ENCODE measurements around the gene ANXA9.

ANXA9 gene, protein sequence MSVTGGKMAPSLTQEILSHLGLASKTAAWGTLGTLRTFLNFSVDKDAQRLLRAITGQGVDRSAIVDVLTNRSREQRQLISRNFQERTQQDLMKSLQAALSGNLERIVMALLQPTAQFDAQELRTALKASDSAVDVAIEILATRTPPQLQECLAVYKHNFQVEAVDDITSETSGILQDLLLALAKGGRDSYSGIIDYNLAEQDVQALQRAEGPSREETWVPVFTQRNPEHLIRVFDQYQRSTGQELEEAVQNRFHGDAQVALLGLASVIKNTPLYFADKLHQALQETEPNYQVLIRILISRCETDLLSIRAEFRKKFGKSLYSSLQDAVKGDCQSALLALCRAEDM

DNA sequence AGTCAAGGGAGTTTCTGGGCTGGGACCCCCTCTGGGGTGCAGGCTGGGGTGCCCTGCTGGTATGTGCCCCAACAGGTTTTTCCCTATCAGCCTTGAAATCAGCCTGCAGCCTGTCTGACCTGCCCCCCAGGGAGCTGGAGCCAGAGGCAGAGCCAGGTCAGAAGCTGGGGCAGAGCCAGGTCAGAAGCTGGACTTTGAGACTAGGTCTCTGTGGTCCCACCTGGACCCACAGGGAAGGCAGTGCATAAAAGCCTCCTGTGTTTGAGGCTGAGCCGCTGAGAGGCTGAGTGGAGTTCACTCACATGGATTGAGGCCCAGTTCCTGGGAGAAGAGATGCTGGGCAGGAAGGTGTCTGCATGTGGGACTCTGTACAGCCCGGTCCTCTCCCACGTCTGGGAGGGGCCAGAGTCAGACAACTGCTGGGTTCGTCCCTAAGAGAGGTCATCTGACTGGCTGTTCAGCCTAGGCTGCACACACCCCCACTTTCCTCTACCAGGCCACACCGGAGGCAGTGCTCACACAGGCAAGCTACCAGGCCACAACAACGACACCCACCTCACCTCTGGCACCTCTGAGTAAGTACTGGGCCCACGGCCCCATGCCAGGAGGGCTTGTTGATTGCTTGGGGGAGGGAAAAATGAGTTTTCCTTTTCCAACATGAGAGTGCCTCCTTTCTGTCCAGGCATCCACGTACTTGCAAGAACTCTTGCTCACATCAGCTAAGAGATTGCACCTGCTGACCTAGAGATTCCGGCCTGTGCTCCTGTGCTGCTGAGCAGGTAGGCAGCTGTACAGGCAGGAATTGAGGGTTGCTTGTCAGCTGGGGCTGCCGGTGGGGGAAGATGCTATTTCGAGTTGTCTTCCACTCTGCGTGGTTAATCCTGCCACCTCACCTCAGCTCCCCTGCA lies at the start of gene ANXA9:
Gene ANXA9, plus strand, starts transcription at position 488 of the 908 bp plus-strand sequence. CDS start 814 bp downstream, outside the sequence.
- no peak for ATAC-seq

DNA sequence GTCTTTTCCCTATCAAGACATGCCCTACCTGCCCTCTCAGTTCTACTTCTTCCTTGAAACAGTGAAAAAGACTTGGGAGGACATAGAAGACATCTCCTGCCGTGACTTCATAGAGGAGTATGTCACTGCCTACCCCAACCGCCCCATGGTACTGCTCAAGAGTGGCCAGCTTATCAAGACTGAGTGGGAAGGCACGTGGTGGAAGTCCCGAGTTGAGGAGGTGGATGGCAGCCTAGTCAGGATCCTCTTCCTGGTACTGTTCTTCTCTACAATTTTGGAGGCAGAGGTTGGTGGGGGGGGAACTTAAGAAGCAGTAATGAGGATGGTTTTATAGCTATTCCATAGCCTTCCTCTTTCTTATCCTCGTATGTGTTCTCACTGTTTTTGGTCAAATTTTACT lies 37.2 kb upstream of the ANXA9 start:
- ATAC-seq = no peak

DNA sequence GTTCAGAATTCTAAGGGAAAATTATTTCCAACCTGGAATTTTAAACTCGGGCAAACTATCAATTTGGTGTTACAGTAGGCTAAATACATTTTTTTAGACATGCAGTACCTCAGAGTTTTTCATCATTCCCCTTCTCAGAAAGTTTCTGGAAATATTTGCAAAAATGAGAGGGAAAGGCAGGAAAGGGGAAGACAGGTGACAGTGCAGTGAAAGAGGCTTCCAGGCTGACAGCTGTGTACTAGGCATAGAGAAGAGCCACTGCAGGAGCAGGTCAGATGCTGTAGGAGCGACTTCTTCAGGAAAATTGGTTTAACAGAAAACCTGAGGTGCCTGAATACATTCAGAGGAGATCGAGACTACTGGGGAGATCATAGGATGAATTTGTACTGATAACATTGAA lies 27.4 kb upstream of the ANXA9 start:
- ATAC-seq = no peak

DNA sequence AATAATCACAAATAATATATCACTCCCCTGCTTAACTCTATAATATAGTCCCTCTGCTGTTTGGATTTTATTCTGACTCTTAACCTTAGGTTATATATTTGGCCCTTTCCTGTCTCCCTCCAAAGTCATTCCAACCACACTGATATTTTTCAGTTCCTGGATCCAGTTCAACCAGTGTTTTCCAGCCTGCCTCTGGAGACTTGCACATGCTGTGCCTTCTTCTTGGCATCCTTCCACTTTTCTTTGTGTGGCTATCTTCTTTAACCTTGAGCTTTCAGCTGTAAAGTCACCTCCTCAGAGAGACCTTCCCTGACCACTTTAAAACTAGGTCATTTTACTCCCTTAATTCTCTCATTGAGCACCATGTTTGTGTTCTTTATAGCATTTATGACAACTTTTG lies 26.8 kb upstream of the ANXA9 start:
- ATAC-seq = no peak

DNA sequence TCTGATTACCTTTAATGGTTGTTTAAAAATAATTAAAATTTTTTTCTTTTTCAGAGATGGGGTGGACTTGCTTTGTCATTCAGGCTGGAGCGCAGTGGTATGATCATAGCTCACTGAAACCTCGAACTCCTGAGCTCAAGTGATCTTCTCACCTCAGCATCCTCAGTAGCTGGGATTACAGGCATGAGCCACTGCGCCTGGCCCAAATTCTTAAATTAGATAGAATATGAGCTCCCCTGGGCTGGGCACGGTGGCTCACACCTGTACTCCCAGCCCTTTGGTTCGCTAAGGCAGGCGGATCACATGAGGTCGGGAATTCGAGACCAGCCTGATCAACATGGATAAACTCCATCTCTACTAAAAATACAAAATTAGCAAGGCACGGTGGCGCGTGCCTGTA lies 24.4 kb upstream of the ANXA9 start:
- ATAC-seq = no peak

DNA sequence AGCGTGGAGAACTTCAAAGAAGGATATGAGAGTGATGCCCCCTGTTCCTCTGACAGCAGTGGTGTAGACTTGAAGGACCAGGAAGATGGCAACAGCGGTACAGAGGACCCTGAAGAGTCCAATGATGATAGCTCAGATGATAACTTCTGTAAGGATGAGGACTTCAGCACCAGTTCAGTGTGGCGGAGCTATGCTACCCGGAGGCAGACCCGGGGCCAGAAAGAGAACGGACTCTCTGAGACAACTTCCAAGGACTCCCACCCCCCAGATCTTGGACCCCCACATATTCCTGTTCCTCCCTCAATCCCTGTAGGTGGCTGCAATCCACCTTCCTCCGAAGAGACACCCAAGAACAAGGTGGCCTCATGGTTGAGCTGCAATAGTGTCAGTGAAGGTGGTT lies 21.4 kb upstream of the ANXA9 start:
- ATAC-seq = no peak

DNA sequence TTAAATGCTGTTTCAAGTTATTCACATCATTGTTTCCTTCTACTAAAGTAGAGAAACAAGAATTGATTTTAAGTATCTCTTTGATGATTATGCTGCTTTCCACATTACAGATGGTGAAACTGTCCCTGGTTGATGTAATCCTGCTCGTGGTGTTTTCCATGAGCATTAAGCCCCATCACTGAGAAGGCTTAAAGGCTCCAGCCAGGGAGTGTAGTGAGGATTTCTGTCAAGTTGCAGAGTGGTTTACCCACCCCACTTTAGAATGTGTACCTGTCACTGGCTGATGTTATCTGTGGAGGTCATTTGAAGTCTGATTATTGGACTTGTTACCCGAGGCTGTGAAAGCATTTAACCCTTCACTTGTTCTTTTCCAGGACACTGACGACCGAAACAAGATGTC lies 20.3 kb upstream of the ANXA9 start:
- no peak for ATAC-seq

DNA sequence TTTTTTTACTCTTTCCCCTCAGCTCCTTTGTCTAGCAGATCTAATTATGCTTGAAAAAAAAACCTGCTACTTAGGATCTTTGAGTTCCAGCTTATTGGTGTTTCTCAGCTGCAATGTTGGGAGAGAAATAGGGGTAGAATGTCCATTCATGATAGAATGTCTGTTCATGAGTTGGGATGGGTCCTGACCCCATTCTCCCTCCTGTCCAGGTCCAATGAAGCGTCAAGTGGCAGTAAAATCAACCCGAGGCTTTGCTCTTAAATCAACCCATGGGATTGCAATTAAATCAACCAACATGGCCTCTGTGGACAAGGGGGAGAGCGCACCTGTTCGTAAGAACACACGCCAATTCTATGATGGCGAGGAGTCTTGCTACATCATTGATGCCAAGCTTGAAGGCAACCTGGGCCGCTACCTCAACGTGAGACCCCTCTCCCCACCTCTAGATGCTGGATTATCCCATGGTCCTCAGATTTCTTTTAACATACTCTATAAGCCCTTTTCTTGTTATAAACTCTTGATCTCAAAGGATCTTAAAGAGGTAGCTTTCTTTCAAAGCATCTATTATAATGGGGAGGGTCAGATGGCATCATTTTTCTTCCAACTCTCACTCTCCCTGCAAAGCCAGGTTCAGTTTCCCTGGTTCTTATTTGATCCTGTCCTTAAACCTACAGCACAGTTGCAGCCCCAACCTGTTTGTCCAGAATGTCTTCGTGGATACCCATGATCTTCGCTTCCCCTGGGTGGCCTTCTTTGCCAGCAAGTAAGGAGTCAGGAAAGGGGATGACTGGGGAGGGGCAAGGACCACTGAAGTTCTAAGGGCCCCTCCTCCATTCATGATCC lies 18.6 kb upstream of the ANXA9 start:
- no peak for ATAC-seq

DNA sequence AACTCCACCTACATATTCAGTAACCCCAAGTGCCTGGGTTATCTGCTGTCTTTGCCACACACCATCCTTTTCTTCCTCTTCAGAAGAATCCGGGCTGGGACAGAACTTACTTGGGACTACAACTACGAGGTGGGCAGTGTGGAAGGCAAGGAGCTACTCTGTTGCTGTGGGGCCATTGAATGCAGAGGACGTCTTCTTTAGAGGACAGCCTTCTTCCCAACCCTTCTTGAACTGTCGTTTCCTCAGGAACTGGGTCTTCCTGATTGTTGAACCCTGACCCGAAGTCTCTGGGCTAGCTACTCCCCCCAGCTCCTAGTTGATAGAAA lies 18.0 kb upstream of the ANXA9 start:
- ATAC-seq = no peak

DNA sequence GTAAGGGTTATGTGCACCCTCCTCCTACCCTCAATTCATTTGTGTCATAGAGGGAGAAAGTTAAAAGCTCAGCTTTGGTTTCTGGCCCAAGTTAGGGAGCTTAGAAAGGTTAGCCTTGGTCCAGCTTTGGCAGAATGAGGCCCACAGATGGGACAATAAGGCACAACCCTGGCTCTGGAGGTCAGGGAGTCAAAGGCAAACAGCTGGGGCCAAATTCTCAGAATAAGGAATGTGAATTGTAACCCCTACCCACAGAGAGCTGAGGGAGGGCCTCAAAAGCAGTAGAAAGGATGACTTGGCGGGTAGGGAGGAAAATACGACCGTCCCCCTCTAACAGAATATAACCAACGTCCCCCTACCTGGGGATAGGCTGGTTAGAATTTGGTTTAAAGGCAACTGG lies 16.5 kb upstream of the ANXA9 start:
- no peak for ATAC-seq

DNA sequence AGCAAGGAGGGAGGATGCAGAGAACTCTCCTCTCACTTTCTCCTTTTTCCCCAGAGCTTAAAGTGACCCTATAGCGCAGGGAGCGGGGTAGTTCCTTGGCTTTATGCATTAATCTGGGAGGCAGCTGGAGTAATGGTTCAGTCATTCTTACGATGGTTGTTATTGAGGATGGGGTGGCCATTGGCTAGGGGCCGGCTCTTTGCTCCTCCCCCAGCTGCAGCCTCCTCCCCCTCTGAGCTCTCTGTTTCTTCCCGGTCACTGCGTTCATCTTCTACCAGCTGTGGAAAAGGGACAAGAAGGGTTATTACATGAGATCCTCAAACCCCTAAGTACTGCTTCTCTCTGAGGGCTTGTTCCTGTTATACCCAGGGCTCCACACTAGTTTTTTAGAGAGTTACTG lies 16.1 kb upstream of the ANXA9 start:
- no peak for ATAC-seq

DNA sequence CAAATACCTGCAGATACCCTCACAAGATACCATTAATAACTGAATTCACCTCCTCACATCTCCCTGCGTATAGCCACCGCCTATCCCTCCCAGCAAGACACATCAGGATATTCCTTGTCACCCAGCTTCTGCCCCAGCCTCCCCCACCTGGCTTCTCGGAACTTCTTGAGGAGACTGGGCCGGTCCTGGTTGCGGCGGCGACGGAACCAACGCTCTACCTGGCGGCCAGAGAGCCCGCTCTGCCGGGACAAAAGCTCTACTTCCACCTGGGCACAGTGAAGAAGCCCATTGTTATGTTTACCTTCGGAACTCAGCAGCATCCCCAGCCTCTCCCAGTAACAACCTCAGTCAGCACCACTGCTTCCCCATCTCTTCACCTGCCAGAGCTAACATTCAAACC lies 14.2 kb upstream of the ANXA9 start:
- no peak for ATAC-seq

DNA sequence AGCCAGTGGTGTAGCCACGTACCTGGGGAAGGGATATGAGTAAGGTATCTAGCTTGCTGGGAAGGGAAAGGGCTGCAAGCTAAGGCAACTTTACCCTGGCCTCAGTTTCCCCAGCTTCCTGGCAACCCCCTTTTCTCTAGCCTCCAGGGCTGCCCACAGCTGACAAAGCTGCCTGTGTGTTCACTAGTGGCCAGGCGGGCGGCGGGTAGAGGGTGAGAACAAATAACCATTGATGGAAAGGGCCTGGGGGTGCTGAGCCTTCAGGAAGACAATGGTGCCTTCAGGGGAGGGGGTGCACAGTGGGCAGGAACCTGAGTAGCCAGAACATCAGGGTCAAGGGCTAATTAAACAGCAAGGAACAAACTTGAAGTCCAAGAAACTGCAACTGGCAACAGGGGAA lies 13.6 kb upstream of the ANXA9 start:
- no peak for ATAC-seq

DNA sequence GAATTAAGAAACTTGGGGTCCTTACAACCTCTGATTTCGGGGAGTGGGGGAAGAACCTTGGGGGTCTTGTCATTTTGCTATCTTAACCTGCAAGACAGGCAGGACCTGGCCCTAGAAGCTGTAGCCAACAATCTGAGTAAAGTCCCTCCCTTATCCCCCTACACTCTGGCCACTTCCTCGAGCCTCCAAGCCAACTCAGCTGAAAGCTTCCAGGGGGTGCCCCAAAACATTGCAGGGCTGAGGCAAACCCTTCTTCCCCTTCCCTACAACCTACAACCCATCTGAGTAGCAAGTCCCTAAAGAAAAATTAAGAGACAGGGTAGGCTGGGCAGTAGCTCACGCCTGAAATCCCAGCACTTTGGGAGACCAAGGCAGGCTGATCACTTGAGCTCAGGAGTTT lies 12.5 kb upstream of the ANXA9 start:
- ATAC-seq = no peak

DNA sequence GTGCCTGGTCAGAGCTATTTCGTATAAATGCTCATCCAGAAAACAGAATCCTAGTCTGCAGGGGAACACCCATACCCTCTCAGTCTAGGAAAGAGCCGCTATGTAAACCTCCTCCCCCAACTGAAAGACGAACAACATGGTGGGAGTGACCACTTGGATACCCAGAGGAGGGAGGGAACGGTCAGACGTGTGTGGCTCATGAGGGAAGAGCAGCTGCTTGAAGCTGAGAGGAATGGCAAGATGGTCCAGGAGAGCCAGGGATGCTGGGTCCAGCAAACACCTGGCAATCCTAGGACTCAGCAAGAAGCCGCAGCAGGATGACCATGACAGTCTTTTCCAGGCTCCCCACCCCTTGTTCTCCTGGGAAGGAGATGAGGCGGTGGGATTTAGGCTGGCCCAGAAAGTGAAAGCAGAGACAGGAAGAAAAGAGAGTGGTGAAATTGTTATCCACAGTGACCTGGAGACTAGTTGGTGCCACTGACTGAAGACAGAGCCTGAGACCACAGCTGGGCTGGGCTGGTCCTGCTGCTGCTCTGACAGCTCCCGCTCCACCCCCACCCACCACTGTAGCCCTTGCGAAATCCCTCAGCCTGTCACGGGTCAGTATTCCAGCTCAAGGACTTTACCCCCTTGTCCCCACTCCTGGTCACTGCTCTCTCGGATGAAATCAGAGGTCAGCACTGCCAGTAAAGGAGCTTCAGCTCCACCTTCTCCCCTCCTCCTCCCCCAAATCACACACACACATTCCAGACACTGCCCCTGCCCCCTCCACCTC lies 11.1 kb upstream of the ANXA9 start:
- no peak for ATAC-seq

DNA sequence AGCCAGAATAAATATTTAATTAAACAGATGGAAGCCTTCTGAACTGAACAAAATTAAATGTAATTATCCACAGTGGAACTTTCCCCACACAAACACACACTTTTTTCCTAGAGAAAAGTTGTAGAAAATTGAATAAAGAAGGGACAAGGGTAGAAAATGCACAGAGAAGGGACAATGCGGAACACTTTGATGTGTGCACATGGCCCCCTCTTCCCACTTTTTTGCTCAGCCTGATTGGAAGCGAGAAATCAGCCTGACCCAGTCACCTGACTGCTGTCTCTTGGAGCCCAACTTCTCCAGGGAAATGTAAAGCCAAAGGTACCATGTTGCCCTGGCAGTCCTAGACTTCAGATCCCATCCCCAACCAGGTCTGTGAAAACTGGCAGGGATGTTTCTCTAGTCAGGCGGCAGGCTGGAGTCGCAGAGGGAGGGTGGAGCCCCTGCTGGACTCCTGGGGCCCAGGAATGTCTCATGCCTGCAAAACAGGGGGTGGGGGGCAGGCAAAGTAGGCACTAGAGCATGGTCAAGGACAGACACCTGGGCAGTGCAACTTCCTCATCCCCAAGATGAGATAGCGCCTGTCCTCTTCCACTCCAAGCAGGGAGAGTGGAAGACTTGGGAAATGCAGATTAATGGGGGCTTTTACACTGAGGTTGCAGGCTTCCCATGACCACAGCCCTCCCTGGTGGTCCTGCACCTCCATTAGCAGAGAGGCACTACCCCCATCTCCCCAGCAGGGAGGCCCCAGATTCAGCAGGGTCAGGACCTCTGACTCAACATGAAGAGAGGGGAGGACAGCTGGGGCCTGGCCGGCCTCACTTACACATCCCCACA lies 10.3 kb upstream of the ANXA9 start:
- peak in 1 of 2 donors; percentile 7 for ATAC-seq

DNA sequence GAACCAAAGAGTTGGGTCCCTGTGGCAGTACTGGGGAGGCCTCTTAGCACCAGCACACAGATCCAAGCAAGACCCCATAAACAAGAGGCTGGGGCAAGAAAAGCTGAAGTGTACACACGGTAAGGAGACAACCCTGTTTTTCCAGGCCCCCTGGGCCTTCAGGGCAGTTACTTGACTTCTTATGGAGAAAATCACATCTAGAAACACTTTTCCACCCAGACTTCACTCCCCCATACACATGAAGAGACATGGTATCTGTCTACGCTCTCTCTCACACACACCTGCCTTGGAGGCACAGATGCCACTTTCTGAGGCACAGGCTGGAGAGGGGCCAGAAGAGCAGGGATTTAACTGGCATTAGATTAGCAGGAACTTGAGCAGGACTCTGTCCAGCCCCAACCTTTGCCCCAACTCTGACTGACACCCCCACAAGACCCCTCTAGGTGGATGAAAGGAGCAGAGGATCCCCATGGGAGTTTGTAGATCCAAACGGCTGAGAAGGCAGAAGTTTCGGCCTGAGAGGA lies 9.6 kb upstream of the ANXA9 start:
- ATAC-seq = no peak

DNA sequence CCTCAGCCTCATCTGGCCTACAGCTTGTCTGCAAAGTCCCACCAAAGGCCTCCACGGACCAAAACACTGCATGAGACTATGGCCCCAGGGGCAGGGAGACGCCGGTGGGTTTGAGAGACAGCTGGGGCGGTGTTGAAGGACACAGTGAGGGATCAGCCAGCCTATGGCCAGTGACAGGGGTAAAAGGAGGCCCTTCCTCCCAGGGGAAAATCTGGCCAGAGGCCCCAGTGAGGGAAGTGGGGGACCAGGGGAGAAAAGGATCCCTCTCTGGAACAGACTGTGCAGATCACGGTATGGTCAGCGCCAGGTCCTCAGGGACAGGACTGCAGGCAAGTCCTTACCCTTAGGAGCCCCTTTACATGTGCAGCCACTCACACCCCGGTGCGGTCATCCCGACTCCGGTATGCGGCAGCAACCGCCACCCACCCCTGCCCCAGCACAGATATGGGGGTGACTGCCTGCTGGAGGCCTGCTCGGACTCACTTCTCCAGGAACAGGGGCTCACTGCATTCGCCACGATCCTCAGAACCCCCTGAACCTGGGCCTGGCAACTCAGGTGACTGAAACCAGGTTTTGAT lies 8.7 kb upstream of the ANXA9 start:
- ATAC-seq = peak; percentile 3 to 4

DNA sequence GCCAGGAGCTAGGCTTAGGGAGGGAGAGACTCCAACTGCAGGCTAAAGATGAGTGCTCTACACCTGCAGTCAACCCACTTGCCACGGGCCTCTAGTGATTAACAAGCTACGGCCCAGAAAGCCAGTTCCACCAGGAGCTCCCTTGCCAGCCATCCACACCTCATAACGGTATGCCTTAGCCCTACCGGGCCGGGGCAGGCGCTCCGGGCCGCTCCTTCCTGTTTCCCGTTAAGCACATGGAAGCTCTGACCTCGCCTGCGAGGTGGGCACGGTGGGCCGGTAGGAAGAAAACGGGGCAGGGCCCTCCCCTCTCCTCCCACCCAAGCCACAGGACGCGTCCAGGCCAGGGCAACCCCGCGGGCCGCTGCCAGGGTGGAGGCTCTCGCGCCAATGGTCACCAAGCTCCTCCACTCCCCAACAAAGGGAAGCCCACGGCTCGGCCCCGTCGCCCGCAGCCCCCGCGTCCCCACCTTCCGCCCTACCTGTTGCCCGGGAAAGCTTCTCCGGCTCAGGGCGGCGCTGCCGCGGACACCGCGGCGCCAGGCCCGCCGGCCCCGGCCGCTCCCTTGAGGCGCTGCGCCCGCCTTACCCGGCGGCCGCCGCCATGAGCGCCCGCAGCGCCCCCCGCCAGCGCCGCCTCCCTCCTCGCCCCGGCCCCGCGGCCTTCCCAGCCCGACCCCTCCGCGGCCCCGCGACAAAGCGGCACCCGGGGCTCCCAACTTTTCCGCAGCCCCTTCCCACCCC lies 8.1 kb upstream of the ANXA9 start:
- peak; percentile 36 for ATAC-seq

Data from activated CD4-positive, CD25-positive, alpha-beta regulatory T cell treated with anti-CD3 and anti-CD28 coated beads, Interleukin-2, amount 50 U/mL, for 24 hours (primary cell).